HepG2 (cell line): Measurements from ENCODE around the gene AP3D1. TPM values are rescaled to one million over a fixed set of nuclear protein-coding genes. Genes with fewer than 3 reads are reported as not detected.

ENCODE experiments used
- CBX2 ChIP-seq, 2 experiments: fragments of 200-600 bp in 1 of 2; sonication (generic); formaldehyde crosslinking in 1 of 2; IDR thresholded peaks; 2 replicates each; pipeline versions ENCODE4 v1.7.0 to v1.8.1; 2018 to 2022; ENCODE audit warnings: low read depth in 2 of 2, low read length in 1 of 2, mild to moderate bottlenecking in 1 of 2, missing genetic modification reagents in 1 of 2
- FOXP4 ChIP-seq: sonication (generic); formaldehyde crosslinking; IDR thresholded peaks from 2 replicates; pipeline ENCODE4 v1.4.0; 2020; ENCODE audit warnings: missing genetic modification reagents
- FUBP1 ChIP-seq: sonication (generic); formaldehyde crosslinking; IDR thresholded peaks from 2 replicates; pipeline ENCODE4 v1.5.1; 2020; ENCODE audit warnings: missing genetic modification reagents, mild to moderate bottlenecking, borderline replicate concordance
- KDM1A ChIP-seq: IDR thresholded peaks from 2 replicates; pipeline ENCODE4 v1.6.1; 2016; ENCODE audit warnings: missing compliant biosample characterization
- MED8 ChIP-seq: sonication (generic); formaldehyde crosslinking; IDR thresholded peaks from 2 replicates; pipeline ENCODE4 v1.8.1; 2023; ENCODE audit warnings: mild to moderate bottlenecking, missing genetic modification reagents; ENCODE audit not compliant: insufficient replicate concordance
- NONO ChIP-seq, 2 experiments: fragments of 450-650 bp in 1 of 2; sonication (generic) in 1 of 2; formaldehyde crosslinking in 1 of 2; IDR thresholded peaks in 1 of 2; conservative IDR thresholded peaks in 1 of 2; 2 replicates each; pipeline versions ENCODE4 v1.6.1 to v1.8.0; 2017 to 2022; ENCODE audit warnings: mild to moderate bottlenecking in 1 of 2, missing genetic modification reagents in 1 of 2, moderate library complexity in 1 of 2
- SAFB2 ChIP-seq: sonication (generic); formaldehyde crosslinking; IDR thresholded peaks from 2 replicates; pipeline ENCODE4 v1.5.1; 2020; ENCODE audit warnings: missing genetic modification reagents, low read depth, mild to moderate bottlenecking, borderline replicate concordance
- SP4 ChIP-seq: sonication (generic); formaldehyde crosslinking; IDR thresholded peaks from 2 replicates; pipeline ENCODE4 v1.8.1; 2023; ENCODE audit warnings: mild to moderate bottlenecking, missing genetic modification reagents
- THAP7 ChIP-seq: sonication (generic); formaldehyde crosslinking; IDR thresholded peaks from 2 replicates; pipeline ENCODE4 v1.8.1; 2023; ENCODE audit warnings: mild to moderate bottlenecking, missing genetic modification reagents
- U2AF1 ChIP-seq: fragments of 200-400 bp; formaldehyde crosslinking; optimal IDR thresholded peaks from 2 replicates; pipeline ENCODE3; 2017; ENCODE audit warnings: mild to moderate bottlenecking, low read depth, low read length
- ZNF143 ChIP-seq: sonication (generic); formaldehyde crosslinking; IDR thresholded peaks from 2 replicates; pipeline ENCODE4 v1.4.0; 2020; ENCODE audit warnings: missing genetic modification reagents
- ZNF296 ChIP-seq: sonication (generic); formaldehyde crosslinking; conservative IDR thresholded peaks from 2 replicates; pipeline ENCODE4 v1.5.0; 2020; ENCODE audit warnings: mild to moderate bottlenecking, missing genetic modification reagents
- ZNF501 ChIP-seq: sonication (generic); formaldehyde crosslinking; IDR thresholded peaks from 2 replicates; pipeline ENCODE4 v1.5.1; 2020; ENCODE audit warnings: mild to moderate bottlenecking, moderate library complexity, missing genetic modification reagents
- ZNF598 ChIP-seq: sonication (generic); formaldehyde crosslinking; IDR thresholded peaks from 2 replicates; pipeline ENCODE4 v1.5.1; 2020; ENCODE audit warnings: mild to moderate bottlenecking, missing genetic modification reagents, borderline replicate concordance
- polyA plus RNA-seq, 8 experiments: library from polyadenylated mRNA; depleted of rRNA in 3 of 8; stranded (reverse) in 7 of 8; unstranded in 1 of 8; fragments of >200 nt; fragmentation: Illumina TruSeq in 4 of 8; extraction: Trizol in 4 of 8; gene quantifications; 2 replicates each; pipeline versions ENCODE4 v1.2.1 to v1.2.3, GENCODE V29; 2011 to 2016; ENCODE audit warnings: low read depth in 4 of 8, missing spikeins in 1 of 8, mixed read lengths in 1 of 8; ENCODE audit not compliant: insufficient read depth in 1 of 8
- total RNA-seq, 5 experiments: library from RNA; depleted of rRNA; stranded (reverse); fragments of >200 nt; fragmentation: Illumina TruSeq; extraction: Trizol; gene quantifications; 2 replicates each; pipeline ENCODE4 v1.2.3, GENCODE V29; 2016; ENCODE audit warnings: low read depth in 1 of 5
- TF ChIP-seq, protein P1 (sequence below): sonication (generic); formaldehyde crosslinking; IDR thresholded peaks from 2 replicates; pipeline ENCODE4 v1.5.0; 2020; ENCODE audit warnings: mild to moderate bottlenecking, missing genetic modification reagents
- TF ChIP-seq, protein P2 (sequence below): sonication (generic); formaldehyde crosslinking; IDR thresholded peaks from 2 replicates; pipeline ENCODE4 v1.4.0; 2020; ENCODE audit warnings: missing genetic modification reagents

Gene AP3D1
- total and polyA plus RNA-seq, 2 of the 13 experiments (the other 11 are each of a cell fraction or from before 2014, with no cell fraction given): 68.0 to 82.6 TPM

- TF ChIP-seq, protein P1, sequence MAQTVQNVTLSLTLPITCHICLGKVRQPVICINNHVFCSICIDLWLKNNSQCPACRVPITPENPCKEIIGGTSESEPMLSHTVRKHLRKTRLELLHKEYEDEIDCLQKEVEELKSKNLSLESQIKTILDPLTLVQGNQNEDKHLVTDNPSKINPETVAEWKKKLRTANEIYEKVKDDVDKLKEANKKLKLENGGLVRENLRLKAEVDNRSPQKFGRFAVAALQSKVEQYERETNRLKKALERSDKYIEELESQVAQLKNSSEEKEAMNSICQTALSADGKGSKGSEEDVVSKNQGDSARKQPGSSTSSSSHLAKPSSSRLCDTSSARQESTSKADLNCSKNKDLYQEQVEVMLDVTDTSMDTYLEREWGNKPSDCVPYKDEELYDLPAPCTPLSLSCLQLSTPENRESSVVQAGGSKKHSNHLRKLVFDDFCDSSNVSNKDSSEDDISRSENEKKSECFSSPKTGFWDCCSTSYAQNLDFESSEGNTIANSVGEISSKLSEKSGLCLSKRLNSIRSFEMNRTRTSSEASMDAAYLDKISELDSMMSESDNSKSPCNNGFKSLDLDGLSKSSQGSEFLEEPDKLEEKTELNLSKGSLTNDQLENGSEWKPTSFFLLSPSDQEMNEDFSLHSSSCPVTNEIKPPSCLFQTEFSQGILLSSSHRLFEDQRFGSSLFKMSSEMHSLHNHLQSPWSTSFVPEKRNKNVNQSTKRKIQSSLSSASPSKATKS (CRISPR knock-in tag): no peak
- TF ChIP-seq NONO (IDR thresholded peaks at IDR 0.05) (no peak), NONO (CRISPR knock-in tag; conservative IDR thresholded peaks at IDR 0.05) (peak; percentile 61; the same call in 1 of the 2 replicates), THAP7 (0 out of 2 replicates have a peak, but pooled peaks have one; percentile 44), SAFB2 (CRISPR knock-in tag) (peak; percentile 87; the same call in 1 of the 2 replicates), FUBP1 (CRISPR knock-in tag) (no peak), ZNF501 (peak; percentile 93), ZNF598 (no peak), U2AF1 (peak; percentile 63), SP4 (CRISPR knock-in tag) (peak; percentile 98), CBX2 (IDR thresholded peaks at IDR 0.05; ENCODE audit: low read depth, low read length) (no peak), CBX2 (CRISPR knock-in tag; IDR thresholded peaks at IDR 0.05; ENCODE audit: low read depth) (no peak), ZNF296 (no peak), MED8 (CRISPR knock-in tag) (no peak), KDM1A (CRISPR knock-in tag) (peak; percentile 99), ZNF143 (CRISPR knock-in tag) (no peak), FOXP4 (CRISPR knock-in tag) (no peak)
- TF ChIP-seq, protein P2, sequence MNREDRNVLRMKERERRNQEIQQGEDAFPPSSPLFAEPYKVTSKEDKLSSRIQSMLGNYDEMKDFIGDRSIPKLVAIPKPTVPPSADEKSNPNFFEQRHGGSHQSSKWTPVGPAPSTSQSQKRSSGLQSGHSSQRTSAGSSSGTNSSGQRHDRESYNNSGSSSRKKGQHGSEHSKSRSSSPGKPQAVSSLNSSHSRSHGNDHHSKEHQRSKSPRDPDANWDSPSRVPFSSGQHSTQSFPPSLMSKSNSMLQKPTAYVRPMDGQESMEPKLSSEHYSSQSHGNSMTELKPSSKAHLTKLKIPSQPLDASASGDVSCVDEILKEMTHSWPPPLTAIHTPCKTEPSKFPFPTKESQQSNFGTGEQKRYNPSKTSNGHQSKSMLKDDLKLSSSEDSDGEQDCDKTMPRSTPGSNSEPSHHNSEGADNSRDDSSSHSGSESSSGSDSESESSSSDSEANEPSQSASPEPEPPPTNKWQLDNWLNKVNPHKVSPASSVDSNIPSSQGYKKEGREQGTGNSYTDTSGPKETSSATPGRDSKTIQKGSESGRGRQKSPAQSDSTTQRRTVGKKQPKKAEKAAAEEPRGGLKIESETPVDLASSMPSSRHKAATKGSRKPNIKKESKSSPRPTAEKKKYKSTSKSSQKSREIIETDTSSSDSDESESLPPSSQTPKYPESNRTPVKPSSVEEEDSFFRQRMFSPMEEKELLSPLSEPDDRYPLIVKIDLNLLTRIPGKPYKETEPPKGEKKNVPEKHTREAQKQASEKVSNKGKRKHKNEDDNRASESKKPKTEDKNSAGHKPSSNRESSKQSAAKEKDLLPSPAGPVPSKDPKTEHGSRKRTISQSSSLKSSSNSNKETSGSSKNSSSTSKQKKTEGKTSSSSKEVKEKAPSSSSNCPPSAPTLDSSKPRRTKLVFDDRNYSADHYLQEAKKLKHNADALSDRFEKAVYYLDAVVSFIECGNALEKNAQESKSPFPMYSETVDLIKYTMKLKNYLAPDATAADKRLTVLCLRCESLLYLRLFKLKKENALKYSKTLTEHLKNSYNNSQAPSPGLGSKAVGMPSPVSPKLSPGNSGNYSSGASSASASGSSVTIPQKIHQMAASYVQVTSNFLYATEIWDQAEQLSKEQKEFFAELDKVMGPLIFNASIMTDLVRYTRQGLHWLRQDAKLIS: no peak
These were observed 100.2 kb downstream of the AP3D1 start, which contains the start of gene MKNK2 (continued) for GRCh38 chr19:2050991-2051772.
